G401 (cell line): Measurements from ENCODE around the gene C21orf58. TPM values are rescaled to one million over a fixed set of nuclear protein-coding genes. Genes with fewer than 3 reads are reported as not detected.
"Not testable (repeated sequence)": the region's sequence is repeated elsewhere in the genome, so short reads cannot be mapped to it uniquely, and the experiment has no call there.

Experiments
- DNase-seq: peaks from one replicate; pipeline ENCODE4 v3.0.0-alpha.2; 2015; ENCODE audit warnings: low spot score
- in situ Hi-C: cut with HindIII; loops from 2 replicates; pipeline ENCODE4 v1.10.0; 2016; ENCODE audit warnings: low sequenced_read_pairs, mixed read lengths
- total RNA-seq: library from RNA; depleted of rRNA; stranded (reverse); fragments of >200 nt; shearing (Covaris generic); gene quantifications from 2 replicates; pipeline ENCODE4 v1.2.3, GENCODE V29; 2014

The C21orf58 gene
- total RNA-seq, 1 experiment from 2014 or later, result 8.2 TPM

DNA sequence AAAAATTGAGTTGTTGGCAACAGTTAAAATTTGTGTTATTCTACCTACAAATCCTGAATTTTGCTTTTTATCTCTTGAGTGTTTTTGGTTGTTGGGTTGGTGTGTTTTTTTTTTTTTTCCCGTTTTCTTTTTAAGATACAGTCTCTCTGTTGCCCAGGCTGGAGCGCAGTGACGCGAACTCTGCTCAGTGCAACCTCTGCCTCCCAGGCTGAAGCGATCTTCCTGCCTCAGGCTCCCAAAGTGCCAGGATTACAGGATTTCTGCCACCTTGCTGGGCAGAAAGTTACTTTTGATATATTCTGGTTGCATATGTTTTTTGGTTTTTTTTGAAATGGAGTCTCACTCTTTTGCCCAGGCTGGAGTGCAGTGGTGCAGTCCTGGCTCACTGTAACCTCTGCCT, 4.5 kb upstream of the C21orf58 start:
- in situ Hi-C loops, result no loop called here
- no peak for DNase-seq

DNA sequence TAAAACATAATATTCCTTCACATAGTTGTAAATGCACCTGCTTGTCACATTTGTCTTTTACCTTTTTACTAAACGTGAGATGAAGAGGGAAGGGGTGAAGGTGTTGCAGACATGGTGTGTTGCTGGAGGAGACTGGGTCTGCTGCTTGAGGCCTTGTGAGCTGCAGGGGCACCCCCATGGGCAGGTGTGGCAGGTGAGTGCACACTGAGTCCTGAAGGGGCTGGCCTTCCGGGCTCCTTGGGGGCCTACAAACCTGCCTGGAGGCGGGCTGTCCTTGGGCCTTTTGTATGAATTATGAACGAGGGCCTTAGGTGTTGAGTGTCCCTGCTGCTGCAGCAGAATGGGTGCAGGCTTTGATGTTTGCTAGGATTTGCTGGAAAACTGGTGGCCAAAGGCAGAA, 4.0 kb upstream of the C21orf58 start:
- in situ Hi-C loops, result no loop called here
- no peak for DNase-seq

DNA sequence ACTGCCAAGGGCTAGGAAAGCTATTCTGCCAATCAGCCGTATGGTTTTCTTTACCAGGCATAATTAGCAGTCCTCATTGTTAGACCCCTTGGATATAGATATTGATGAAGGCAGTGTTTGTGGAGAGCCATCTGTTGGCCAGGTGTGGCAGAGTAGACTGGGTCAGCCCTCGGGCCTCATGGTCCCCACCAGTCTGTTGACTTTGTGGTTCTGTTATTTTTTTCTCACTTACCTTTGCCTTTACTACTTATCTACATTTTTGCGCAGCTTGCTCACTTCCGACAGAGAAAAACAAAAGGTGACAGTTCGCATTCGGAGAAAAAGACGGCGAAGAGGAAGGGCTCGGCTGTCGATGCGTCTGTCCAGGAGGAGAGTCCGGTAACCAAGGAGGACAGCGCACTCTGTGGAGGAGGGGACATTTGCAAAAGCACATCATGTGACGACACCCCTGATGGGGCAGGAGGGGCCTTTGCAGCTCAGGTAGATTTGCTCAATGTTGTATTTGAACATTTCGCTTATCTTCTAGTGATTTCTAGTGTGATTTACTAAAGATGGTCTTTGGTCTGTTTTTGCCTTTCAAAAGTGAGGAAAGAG, 2.5 kb upstream of the C21orf58 start:
- in situ Hi-C loops, result no loop called here
- peak; percentile 3 for DNase-seq

DNA sequence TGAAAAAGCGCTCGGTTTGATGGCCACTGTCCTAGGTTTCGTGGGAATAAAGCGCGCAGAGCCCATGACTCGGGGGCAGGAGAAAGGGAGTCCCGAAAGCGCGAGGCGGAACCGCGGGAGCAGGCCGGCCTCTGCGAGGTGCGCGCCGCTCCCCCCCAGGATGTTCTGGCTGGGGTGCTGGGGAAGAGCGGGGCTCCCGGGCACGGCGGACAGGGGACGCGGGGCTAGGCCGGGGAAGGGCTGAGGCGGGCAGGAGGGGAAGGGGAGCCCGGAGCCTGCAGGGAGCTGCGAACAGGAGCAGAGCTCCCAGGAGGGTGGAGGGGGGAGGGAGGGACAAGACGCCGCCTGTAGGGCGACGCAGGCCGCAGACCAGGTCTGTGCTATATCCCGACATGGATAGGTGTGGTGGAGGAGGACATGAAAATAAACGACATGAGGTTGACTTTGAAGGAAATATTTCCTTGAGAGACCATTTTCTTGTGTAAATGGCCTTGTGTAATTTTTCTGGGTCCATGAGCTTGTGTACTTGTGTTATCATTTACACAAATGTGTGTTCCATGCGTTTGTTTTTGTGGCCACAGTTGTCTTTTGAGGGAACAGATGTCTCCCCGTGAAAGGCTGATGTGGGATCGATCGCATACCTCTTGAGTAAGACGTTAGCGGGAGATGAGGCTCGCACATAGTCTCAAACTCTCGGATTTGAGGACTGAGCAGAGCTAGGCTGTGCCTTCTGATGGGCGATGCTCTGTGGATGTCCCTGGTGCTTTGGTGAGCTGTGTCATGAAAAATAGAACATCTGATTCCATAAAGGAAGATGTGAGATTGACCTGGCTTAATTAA, 1.6 kb upstream of the C21orf58 start:
- peak; percentile 56 for DNase-seq
- in situ Hi-C loops, result no loop called here

DNA sequence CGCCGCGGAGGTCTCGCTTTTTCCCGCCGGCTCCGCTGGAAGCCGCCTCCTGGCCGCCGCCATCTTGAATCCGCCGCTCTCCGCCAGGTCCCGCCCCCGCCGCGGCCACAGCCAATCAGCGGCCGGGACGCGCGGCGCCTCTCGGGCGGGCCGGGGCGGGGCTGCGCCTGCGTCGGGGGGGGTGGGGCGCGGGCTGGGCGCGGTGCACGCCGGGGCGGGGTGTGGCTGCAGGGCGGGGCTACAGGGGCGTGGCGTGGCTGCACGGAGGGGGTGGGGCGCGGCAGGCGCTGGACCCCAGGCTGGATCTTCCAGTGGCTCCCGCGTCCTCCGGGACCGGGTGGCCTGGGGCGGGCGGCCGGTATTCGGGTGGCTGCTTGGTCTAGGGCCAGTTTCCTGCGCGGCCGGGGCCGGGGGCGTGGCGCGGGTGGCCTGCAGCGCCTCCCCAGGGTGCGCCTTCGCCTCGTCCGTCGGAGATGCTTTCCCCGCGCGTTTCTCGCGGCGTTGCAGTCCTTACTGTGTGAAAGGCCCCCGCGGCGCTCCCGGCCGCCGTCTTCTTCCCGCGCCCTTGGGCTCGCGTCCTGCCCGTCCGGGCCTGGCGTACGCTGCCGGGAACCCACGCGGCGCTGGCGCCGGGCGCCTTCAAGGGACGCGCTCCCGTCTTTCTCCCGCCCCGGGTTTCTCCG, 861 bp upstream of the C21orf58 start:
- DNase-seq, result peak; percentile 85

DNA sequence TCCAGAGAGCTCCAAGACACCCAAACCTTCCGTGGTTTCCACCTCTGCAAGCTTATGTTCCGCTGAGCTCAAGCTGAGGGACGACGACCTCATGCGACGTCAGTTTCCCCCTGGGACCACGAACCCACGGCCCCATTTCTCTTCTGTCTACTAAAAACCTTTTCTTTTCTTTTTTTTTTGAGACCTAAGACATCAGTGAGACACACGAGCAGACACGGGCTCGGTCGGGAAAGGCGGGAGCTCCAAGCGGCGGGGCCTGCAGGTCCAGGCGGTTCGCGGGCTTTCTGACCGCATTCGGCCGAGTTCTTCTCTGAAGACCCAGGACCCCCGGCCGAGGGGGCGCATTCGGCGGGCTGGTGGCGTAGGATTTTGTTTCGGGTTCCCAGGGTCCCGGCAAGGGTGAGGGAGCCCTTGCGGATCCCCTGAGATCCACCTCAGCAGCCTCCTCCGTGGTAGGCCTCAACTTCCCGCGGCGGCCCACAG, 402 bp downstream of the C21orf58 start:
- no peak for DNase-seq
- in situ Hi-C loops, result no loop called here

More for the DNA sequence above, 861 bp upstream of the C21orf58 start:
- in situ Hi-C loops, result no loop called here

DNA sequence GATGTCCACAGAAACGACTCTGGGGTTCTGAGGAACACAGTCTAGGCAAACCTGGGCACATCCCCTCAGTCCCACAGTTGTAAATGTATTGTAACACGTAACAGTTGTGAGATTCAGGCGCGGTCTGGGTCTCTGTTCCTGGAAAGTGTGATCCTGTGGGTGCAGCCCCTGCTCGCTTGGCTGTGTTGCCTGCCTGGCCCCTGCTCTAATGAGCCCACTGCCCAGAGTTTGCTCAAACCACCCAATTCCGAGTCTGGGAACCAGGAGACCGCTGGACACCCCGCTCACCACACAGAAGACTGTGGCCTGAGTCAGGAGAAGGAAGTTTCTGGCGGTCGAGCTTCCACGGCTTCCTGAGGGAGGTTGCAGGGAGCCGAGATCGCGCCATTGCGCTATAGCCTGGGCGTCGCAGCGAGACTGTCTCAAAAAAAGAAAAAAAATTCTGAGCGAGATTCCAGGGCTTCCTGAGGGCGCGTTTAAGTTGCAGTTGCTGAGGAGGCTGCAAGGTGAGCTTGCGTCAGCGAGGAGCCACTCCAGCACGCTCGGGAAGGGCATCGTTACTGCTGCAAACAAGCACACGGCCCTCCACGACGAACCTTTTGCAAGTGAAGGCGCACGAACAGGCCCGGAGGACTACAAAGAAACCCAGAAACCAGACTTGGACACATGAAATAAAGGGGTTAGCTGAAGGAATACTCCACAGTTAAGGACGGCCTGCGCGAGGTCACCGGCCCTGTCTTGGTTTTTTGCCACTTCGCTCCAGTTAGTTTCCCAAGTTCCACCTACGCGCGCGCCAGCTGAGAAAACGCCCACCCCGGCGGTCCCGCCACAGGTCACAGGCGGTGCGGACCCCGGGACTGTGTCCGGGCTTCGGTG, 1.1 kb downstream of the C21orf58 start:
- in situ Hi-C loops, result no loop called here
- DNase-seq, result no peak

DNA sequence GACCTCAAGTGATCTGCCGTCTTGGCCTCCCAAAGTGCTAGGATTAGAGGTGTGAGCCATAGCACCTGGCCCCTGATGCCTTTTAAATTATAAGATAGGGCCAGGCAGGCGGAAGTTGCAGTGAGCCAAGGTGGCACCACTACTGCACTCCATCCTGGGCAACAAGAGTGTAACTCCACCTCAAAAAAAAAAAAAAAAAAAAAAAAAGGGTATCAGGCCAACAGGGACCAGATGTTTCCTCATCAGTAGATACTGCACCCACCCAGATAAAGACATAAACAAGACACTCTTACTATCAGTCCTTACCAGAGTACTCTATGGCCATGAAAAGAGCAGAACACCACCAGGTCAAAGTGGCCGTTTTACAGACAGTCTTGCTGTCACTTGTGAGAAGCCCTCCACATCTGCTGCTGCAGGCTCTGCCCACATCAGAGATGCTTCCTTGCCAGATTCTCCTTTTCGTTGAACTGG, 3.3 kb downstream of the C21orf58 start:
- in situ Hi-C loops, result no loop called here
- DNase-seq, result no peak

DNA sequence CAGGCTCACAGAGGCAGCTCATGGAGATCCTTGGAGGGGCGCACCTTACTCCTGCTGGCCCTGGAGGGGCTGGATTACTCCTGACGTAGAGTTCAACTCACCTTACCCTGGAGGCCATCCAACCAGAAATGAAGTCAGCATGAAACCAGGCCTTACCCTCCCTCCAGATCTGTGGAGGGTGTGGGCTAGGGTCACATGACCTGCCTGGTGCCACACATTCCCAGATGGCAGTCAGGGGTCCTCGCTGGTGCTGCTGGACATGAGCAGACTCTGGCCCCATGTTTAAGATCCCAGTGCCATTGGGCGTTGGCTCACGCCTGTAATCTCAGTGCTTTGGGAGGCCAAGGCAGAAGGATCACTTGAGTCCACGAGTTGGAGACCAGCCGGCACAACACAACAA, 4.5 kb downstream of the C21orf58 start:
- in situ Hi-C loops, result no loop called here
- DNase-seq, result no peak

DNA sequence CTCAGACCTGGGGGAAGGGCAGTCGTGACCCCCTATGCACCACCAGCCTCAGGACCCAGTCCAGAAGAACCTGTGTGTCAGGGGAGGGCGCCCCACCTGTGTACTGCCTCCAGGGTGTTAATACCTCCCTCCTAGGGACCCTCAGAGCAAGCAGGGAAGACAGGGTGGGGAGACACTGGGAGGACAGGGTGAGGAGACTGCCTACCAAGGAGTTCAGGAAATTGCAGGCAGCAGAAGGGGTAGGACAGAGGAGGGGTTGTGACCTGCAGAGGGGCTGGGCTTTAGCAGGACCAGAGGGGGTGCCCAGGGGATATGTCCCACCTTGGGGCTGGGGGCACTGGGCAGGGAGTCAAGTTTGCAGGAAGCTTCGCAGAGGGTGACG, 5.2 kb downstream of the C21orf58 start:
- in situ Hi-C loops, result no loop called here
- DNase-seq, result no peak

DNA sequence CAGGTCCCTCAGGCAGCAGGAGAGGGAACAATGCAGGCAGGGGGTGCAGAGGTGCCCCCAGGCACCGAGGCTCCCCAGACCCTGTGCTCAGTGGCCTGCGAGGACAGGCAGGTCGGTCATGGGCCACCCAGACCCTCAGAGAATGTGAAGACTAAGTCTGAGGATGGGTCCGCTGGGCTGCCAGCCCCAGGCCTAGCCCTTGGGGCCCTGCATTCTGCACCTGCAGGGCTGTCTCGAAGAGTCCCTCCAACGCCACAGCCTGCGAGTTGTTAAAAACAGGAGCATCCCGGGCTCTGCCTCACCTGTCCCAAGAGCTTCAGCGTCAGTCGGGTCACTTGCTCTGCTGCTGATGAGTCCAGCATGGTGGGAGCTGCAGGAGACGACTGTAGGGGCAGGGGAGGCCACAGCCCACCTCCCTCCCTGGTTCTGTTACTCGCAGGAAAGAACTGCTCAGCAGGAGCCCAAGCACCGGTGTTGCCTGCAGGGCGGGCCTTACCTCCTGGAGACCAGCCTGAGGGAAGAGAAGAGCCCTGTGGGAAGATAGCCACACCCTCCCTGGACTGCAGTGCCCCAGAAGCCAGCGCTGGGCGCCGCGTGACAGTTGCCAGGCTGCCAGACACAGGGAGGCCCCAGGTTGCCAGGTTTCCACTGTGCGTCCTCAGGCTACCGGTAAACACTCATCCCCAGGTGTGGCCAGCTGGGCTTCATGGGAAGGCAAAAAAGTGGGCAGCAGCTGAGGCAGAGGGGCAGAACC, 5.8 kb downstream of the C21orf58 start:
- no peak for DNase-seq
- in situ Hi-C loops, result no loop called here

DNA sequence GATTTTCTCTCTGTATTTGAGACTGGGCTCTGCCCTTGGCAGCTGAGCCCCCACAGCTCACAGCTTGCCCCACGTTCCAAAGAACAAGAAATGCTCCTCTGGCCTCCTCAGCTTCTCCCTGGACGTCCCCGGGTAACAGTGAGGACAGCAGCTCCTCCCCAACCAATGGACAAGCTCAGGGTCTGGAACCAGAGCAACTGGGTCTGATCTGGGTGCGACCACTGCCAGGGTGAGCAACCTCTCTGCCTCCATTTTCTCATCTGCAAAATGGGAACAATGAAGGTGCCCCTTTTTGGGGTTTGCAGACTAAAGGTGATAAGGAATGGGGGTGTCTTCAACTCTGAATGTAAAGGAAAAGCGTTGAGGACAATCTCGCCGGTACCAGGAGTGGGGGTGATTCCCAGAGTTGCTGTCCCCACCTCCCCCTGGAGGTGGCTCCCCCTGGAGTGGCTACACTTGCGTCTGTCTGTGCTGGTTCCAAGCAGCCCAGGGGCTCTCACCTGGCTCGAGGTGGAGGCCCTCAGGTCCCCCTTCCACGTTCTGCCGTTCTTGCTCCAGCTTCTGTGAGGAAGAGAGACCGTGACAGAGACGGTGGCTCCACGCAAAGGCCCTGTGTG, 6.9 kb downstream of the C21orf58 start:
- in situ Hi-C loops, result no loop called here
- no peak for DNase-seq

DNA sequence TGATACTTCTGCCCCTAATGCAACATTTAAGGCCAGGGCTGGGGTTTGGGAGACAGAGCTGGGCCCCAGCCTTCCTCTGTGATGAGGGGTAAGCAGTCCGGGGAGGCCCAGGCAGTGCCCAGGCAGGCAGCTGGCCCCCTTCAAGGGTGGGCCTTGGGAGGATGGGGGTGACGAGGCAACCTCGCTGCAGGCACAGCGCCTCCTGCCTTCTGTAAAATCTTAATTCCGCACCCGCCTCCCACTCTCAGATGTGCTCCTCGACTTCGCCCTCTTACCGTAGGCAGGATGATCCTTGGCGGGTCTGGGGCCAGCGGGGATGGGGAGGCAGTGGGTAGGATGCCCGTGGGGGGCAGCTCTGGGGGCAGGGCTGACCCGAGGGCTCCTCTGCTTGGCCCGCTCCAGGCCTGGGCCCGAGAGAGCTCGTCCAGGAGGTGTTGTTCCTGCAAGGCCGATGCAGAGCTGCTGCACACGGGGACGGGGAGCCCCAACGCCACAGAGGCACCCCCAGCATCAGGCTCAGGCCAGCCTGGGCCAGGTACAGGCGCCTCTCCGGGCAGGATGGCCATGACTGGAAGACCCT, 9.1 kb downstream of the C21orf58 start:
- in situ Hi-C loops, result no loop called here
- DNase-seq, result no peak

DNA sequence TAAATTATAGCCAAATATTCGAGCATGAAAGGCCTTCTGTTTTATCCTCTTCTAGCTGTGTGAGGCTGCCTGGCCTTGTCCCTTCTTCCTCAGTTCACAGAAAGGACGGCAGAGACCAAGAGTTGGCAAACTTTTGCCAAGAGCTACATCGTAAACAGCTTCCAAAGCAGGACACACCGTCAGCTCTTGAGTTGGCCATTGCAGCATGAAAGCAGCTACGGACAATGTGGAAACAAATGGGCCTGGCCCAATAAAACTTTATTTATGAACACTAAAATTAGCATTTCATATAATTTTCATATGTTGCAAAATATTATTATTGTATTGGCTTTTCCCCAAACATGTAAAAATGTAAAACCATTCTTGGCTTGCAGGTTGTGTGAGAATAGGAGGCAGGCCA, 10.7 kb downstream of the C21orf58 start:
- no peak for DNase-seq
- in situ Hi-C loops, result no loop called here

DNA sequence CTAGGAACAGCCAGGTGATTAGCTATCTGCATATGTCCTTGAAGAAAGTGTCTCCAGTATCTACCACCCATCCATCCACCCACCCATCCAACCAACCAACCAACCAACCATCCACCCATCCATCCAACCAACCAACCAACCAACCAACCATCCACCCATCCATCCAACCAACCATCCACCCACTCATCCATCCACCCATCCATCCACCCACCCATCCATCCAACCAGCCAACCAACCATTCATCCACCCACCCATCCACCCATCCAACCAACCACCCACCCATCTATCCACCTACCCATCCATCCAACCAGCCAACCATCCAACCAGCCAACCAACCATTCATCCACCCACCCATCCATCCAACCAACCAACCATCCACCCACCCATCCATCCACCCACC, 12.1 kb downstream of the C21orf58 start:
- in situ Hi-C loops, result no loop called here
- DNase-seq, result no peak

DNA sequence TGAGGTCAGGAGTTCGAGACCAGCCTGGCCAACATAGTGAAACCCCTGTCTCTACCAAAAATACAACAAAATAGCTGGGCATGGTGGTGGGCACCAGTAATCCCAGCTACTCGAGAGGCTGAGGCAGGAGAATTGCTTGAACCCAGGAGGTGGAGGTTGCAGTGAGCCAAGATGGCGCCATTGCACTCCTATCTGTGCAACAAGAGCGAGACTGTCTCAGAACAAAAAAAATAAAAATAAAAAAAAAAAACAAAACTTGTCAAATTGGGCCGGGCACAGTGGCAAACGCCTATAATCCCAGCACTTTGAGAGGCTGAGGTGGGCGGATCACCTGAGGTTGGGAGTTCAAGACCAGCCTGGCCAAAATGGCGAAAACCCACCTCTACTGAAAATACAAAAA, 13.4 kb downstream of the C21orf58 start:
- in situ Hi-C loops, DNase-seq: not testable (repeated sequence)

DNA sequence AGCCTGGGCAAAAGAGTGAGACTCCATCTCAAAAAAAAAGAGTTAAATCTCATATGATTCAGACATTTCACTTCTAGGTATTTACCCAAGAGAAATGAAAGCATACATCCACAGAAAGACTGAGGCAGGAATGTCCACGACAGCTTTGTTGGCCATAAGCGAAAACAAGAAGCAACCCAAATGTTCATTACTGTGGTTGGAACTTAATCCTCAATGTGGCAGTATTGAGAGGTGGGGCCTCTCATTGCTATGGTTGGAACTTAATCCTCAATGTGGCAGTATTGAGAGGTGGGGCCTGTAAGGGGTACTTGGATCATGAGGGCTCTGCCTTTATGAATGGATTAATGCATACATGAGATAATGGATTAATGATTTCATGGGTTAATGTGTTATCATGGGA, 15.2 kb downstream of the C21orf58 start:
- in situ Hi-C loops, result no loop called here
- DNase-seq, result no peak

DNA sequence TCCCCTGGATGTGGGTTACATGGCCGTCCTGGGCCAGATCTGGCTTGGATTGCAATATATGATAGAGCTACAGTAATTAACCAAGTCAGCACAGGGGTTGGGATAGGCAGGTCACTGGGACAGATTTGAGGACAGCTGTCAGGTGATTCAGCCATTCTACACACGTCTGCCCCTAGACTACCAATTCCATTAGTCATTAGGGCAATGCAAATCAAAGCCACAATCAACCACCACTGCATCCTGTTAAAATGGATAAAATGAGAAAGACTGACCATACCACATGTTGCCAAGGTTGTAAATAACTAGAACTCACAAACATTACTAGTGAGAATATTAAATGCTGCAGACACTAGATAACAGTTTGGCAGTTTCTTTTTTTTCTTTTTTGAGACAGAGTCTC, 16.0 kb downstream of the C21orf58 start:
- in situ Hi-C loops, result no loop called here
- no peak for DNase-seq
